Neutrophil (primary cell): ENCODE results near the gene SPG11.
"Not testable (repeated sequence)": the region's sequence is repeated elsewhere in the genome, so short reads cannot be mapped to it uniquely, and the experiment has no call there.

Source experiments
- H3K27ac ChIP-seq: fragments of 200-600 bp; sonication (generic); 2 replicates; pipeline ENCODE4 v1.5.1; 2016; ENCODE audit warnings: mild to moderate bottlenecking, moderate library complexity
- H3K27me3 ChIP-seq: fragments of 200-600 bp; sonication (generic); 2 replicates; pipeline ENCODE4 v1.6.0; 2016; ENCODE audit warnings: mild to moderate bottlenecking
- H3K36me3 ChIP-seq: fragments of 200-600 bp; sonication (generic); 2 replicates; pipeline ENCODE4 v1.5.1; 2017
- H3K4me1 ChIP-seq, 2 experiments: fragments of 200-600 bp in 1 of 2; sonication (generic) in 1 of 2; 1 replicate in 1 of 2; 2 replicates in 1 of 2; pipeline versions ENCODE4 v1.5.1 to v1.6.1; 2013 to 2016; ENCODE audit warnings: low read depth in 1 of 2, low read length in 1 of 2, mild to moderate bottlenecking in 1 of 2, moderate library complexity in 1 of 2; ENCODE audit not compliant: control insufficient read depth in 1 of 2, insufficient read depth in 1 of 2
- H3K4me3 ChIP-seq, 2 experiments: fragments of 200-600 bp in 1 of 2; sonication (generic) in 1 of 2; 1 replicate in 1 of 2; 2 replicates in 1 of 2; pipeline ENCODE4 v1.5.1; 2013 to 2016; ENCODE audit warnings: low read depth in 1 of 2, low read length in 1 of 2, mild to moderate bottlenecking in 1 of 2, moderate library complexity in 1 of 2
- H3K9me3 ChIP-seq: fragments of 200-600 bp; sonication (generic); 2 replicates; pipeline ENCODE4 v1.5.1; 2016
- CTCF ChIP-seq: fragments of 200-600 bp; sonication (generic); IDR thresholded peaks from 2 replicates; pipeline ENCODE4 v1.5.1; 2016; ENCODE audit warnings: antibody characterized with exemption

The SPG11 gene

GRCh38 chr15:44647036-44647435 lies 16.4 kb downstream of the SPG11 start:
- no peak for TF ChIP-seq CTCF

GRCh38 chr15:44646460-44646859 lies 17.0 kb downstream of the SPG11 start:
- Histone ChIP-seq H3K9me3 (no peaks in the 10 kb centered on the region), H3K4me1 (no peaks in the 10 kb centered on the region), H3K27ac (no peak overlapping the region), H3K27me3 (no peaks in the 10 kb centered on the region), H3K36me3 (peaks cover 63% of the 10 kb centered on the region), H3K4me3 (no peak overlapping the region)
- TF ChIP-seq CTCF = no peak

More at GRCh38 chr15:44647036-44647435, 16.4 kb downstream of the SPG11 start:
- Histone ChIP-seq H3K27me3 (no peaks in the 10 kb centered on the region), H3K4me3 (no peak overlapping the region), H3K9me3 (no peaks in the 10 kb centered on the region), H3K27ac (no peak overlapping the region), H3K4me1 (no peaks in the 10 kb centered on the region), H3K36me3 (peaks cover 69% of the 10 kb centered on the region)

GRCh38 chr15:44641651-44642050 lies 21.8 kb downstream of the SPG11 start:
- Histone ChIP-seq H3K36me3 (peaks cover 50% of the 10 kb centered on the region), H3K4me3 (no peak overlapping the region), H3K4me1 (no peaks in the 10 kb centered on the region), H3K9me3 (no peaks in the 10 kb centered on the region), H3K27ac (no peak overlapping the region), H3K27me3 (no peaks in the 10 kb centered on the region)
- TF ChIP-seq CTCF = no peak

- no peaks in the 10 kb centered on the region for H3K4me1 ChIP-seq
- H3K27me3 ChIP-seq = no peaks in the 10 kb centered on the region
- peak overlapping the region; percentile 8 for H3K27ac ChIP-seq
- no peak for TF ChIP-seq CTCF
- H3K9me3 ChIP-seq = no peaks in the 10 kb centered on the region
- H3K4me3 ChIP-seq = no peak overlapping the region
- H3K36me3 ChIP-seq = peaks cover 74% of the 10 kb centered on the region
These were observed 26.5 kb downstream of the SPG11 start for GRCh38 chr15:44636976-44637375.

GRCh38 chr15:44633603-44634002 lies 29.9 kb downstream of the SPG11 start:
- no peaks in the 10 kb centered on the region for H3K27me3 ChIP-seq
- H3K36me3 ChIP-seq = peaks cover 86% of the 10 kb centered on the region
- TF ChIP-seq CTCF = no peak
- no peak overlapping the region for H3K4me3 ChIP-seq
- no peaks in the 10 kb centered on the region for H3K4me1 ChIP-seq
- H3K27ac ChIP-seq = no peak overlapping the region
- H3K9me3 ChIP-seq = no peaks in the 10 kb centered on the region

- not testable (repeated sequence) for H3K4me1 ChIP-seq, H3K27me3 ChIP-seq, H3K9me3 ChIP-seq, H3K4me3 ChIP-seq
- Histone ChIP-seq H3K36me3 (peaks cover 98% of the 10 kb centered on the region), H3K27ac (peak overlapping the region; percentile 45)
These were observed 38.2 kb downstream of the SPG11 start for GRCh38 chr15:44625286-44625685.
